Measurements from ENCODE around the gene MYO5B. TPM values are rescaled to one million over a fixed set of nuclear protein-coding genes. Genes with fewer than 3 reads are reported as not detected.

The MYO5B gene
- polyA plus RNA-seq, 2 of the 4 experiments (the other 2 are of a cell fraction): 6.4 to 18.4 TPM

DNA sequence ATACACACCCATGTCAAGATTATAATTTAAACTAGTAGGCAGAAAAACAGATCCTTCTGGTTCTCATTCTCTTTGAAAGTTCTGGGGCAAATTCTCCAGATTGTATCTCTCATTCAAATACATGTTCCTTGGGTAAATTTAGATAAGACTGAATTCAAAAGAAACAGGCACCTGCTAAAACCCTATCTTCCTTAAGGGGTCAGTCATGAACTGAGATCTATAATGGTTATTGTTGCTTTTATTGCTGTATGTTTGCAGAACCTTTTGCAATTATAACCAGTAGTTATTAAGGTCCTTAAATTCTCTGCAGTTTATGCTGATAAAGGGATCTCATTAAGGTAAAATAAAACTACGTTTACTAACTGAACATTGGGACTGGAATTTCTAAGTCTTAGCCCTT, 83.5 kb downstream of the MYO5B start:
- no peaks in the 10 kb centered on the region for H3K9me3 ChIP-seq
- no peak overlapping the region for H3K27ac ChIP-seq
- DNase-seq (ENCODE audit: low read depth in 1 of 2, low spot score in 1 of 2): no peak
- H3K4me1 ChIP-seq: no peaks in the 10 kb centered on the region
- TF ChIP-seq ZFP36 (IDR thresholded peaks at IDR 0.05; ENCODE audit: borderline replicate concordance, partially characterized antibody): no peak
- TF ChIP-seq NPAS2 (CRISPR knock-in tag; IDR thresholded peaks at IDR 0.05; ENCODE audit: borderline replicate concordance): no peak
- TF ChIP-seq EHMT2 (IDR thresholded peaks at IDR 0.05; ENCODE audit: low read depth): no peak
- no peak for TF ChIP-seq RCOR1 (IDR thresholded peaks at IDR 0.05; ENCODE audit: low read depth, low read length)
- TF ChIP-seq ESRRA (IDR thresholded peaks at IDR 0.05; ENCODE audit: borderline replicate concordance, low read length): no peak
- TF ChIP-seq CHD2 (IDR thresholded peaks at IDR 0.05; ENCODE audit: low read length, partially characterized antibody): no peak
- TF ChIP-seq MAFK (IDR thresholded peaks at IDR 0.05; ENCODE audit: partially characterized antibody): no peak
- TF ChIP-seq, protein P1, sequence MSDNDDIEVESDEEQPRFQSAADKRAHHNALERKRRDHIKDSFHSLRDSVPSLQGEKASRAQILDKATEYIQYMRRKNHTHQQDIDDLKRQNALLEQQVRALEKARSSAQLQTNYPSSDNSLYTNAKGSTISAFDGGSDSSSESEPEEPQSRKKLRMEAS (IDR thresholded peaks at IDR 0.05): no peak
- TF ChIP-seq HEYL (CRISPR knock-in tag; IDR thresholded peaks at IDR 0.05): no peak
- TF ChIP-seq CBX2 (IDR thresholded peaks at IDR 0.05; ENCODE audit: borderline replicate concordance, low read depth): no peak
- TF ChIP-seq TFCP2L1 (CRISPR knock-in tag; IDR thresholded peaks at IDR 0.05): no peak
- no peak for TF ChIP-seq RFX5 (IDR thresholded peaks at IDR 0.05)
- no peak for TF ChIP-seq ZSCAN20 (CRISPR knock-in tag; IDR thresholded peaks at IDR 0.05)
- TF ChIP-seq PHF8 (IDR thresholded peaks at IDR 0.05; ENCODE audit: borderline replicate concordance, low read depth): no peak
- no peak for TF ChIP-seq ZC3H11A (IDR thresholded peaks at IDR 0.05)
- TF ChIP-seq, protein P2, sequence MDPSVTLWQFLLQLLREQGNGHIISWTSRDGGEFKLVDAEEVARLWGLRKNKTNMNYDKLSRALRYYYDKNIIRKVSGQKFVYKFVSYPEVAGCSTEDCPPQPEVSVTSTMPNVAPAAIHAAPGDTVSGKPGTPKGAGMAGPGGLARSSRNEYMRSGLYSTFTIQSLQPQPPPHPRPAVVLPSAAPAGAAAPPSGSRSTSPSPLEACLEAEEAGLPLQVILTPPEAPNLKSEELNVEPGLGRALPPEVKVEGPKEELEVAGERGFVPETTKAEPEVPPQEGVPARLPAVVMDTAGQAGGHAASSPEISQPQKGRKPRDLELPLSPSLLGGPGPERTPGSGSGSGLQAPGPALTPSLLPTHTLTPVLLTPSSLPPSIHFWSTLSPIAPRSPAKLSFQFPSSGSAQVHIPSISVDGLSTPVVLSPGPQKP (IDR thresholded peaks at IDR 0.05; ENCODE audit: low read depth, low read length): no peak
- no peak for TF ChIP-seq HOXA7 (CRISPR knock-in tag; IDR thresholded peaks at IDR 0.05)
- no peak for TF ChIP-seq SMC3 (IDR thresholded peaks at IDR 0.05)
- TF ChIP-seq RAD21 (conservative IDR thresholded peaks at IDR 0.05 in 1 of 2, IDR thresholded peaks at IDR 0.05 in 1 of 2): no peak
- POLR2A ChIA-PET: no interaction called here
- no peak overlapping the region for H3K4me2 ChIP-seq
- ATAC-seq: no peak
- no peak overlapping the region for H3K4me3 ChIP-seq
- FAIRE-seq: no peak
- 3% methylated on average over 1 of the region's 1 CpG for WGBS (ENCODE audit: missing lambda C conversion rate)
- CTCF ChIA-PET: no interaction called here

DNA sequence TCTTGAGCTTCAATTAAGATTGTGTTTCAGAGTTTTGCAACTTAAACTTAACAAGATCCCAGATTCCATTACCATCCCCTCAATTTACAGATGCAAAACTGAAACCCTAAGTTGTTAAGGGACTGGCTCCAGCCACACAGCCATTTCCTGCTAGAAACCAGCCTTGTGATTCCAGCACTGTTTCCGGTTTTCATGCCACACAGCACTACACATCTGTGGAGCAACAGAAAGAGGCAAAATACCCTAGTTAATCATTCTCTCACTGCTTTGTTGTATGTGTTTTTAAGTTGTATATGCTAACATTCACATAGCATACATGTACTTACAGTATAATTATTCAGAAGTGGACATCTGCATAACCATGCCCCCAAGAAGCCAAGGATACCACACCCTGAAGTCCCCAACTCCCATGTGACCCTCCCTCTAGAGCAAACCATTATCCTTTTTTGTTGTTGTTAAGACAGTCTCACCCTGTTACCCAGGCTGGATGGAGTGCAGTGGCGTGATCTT, 87.4 kb downstream of the MYO5B start:
- ChIA-PET CTCF (interaction anchor here (1.4 kb wide), 1 partner anchor 12 kb away, joined by 3 read pairs; no protein-coding TSS in a partner anchor), POLR2A (no interaction called here)
- H3K27ac ChIP-seq: no peak overlapping the region
- ATAC-seq (no peak), FAIRE-seq (no peak), DNase-seq (ENCODE audit: low read depth in 1 of 2, low spot score in 1 of 2) (no peak)
- H3K4me2 ChIP-seq: no peak overlapping the region
- H3K4me1 ChIP-seq: no peaks in the 10 kb centered on the region
- 23% methylated on average over 2 of the region's 2 CpGs for WGBS (ENCODE audit: missing lambda C conversion rate)
- H3K9me3 ChIP-seq: no peaks in the 10 kb centered on the region
- TF ChIP-seq HDAC2 (IDR thresholded peaks at IDR 0.05): no peak
- no peak for TF ChIP-seq SREBF2 (IDR thresholded peaks at IDR 0.05)
- TF ChIP-seq HOXB13 (CRISPR knock-in tag; IDR thresholded peaks at IDR 0.05; ENCODE audit: low read depth): no peak
- TF ChIP-seq FOXS1 (CRISPR knock-in tag; IDR thresholded peaks at IDR 0.05): no peak
- no peak for TF ChIP-seq NPAS2 (CRISPR knock-in tag; IDR thresholded peaks at IDR 0.05; ENCODE audit: borderline replicate concordance)
- no peak for TF ChIP-seq SMC3 (IDR thresholded peaks at IDR 0.05)
- TF ChIP-seq GATA3 (IDR thresholded peaks at IDR 0.05; ENCODE audit: borderline replicate concordance): no peak
- TF ChIP-seq PHF8 (IDR thresholded peaks at IDR 0.05; ENCODE audit: borderline replicate concordance, low read depth): no peak
- TF ChIP-seq ZFP36 (IDR thresholded peaks at IDR 0.05; ENCODE audit: borderline replicate concordance, partially characterized antibody): no peak
- TF ChIP-seq POLR2A (IDR thresholded peaks at IDR 0.05; ENCODE audit: low read length): no peak
- TF ChIP-seq MAFK (IDR thresholded peaks at IDR 0.05; ENCODE audit: partially characterized antibody): no peak
- no peak for TF ChIP-seq JUN (IDR thresholded peaks at IDR 0.05)
- no peak for TF ChIP-seq MYC (IDR thresholded peaks at IDR 0.05; ENCODE audit: borderline replicate concordance, low read length)
- TF ChIP-seq EP300 (IDR thresholded peaks at IDR 0.05): no peak
- no peak for TF ChIP-seq EHF (CRISPR knock-in tag; IDR thresholded peaks at IDR 0.05)
- no peak overlapping the region for H3K4me3 ChIP-seq

Data from A549 (cell line).